Left cardiac atrium (tissue), 4 donors: Measurements from ENCODE around the gene CPNE2. TPM values are rescaled to one million over a fixed set of nuclear protein-coding genes. Genes with fewer than 3 reads are reported as not detected.

Experiments
- ATAC-seq, 2 donors: fragments of 200-7000 bp; cut with Tn5 transposase; one replicate each; pipeline ENCODE4 v1.9.1; 2020; ENCODE audit warnings: mild to moderate bottlenecking in 2 of 2, moderate library complexity in 2 of 2
- DNase-seq: peaks from one replicate; pipeline ENCODE4 v3.0.0-alpha.2; 2020
- intact Hi-C, 2 donors: fragments of 100-400 bp; cut with DNase I; formaldehyde crosslinking; loops; one replicate each; pipeline versions ENCODE4 v1.14.1 to v1.15.1; 2022 to 2023
- total RNA-seq, 2 donors: library from RNA; stranded (reverse); fragmentation: NEBNext Ultra II Directional; extraction: Animal tissue kit (Norgen Biotek cat#: 25700); gene quantifications; one replicate each; pipeline ENCODE4 v1.2.1, GENCODE V29; 2021
- donor health status: DM: no; HTN: yes; CAD: no.
- donor health status: DM: no; HTN: yes; CAD: no; lungs with severe emphysema.
- donor health status: DM: yes; HTN: yes; CAD: no.
- donor health status: Dilated cardiomyopathy.

CPNE2 gene
- total RNA-seq, 2 donors from 2014 or later: 16.1 to 17.6 TPM

GRCh38 chr16:57112403-57113041 lies 20.1 kb downstream of the CPNE2 start:
- no peak for DNase-seq
- intact Hi-C loops: no loop called here
- ATAC-seq: peak; percentile 7 to 8

GRCh38 chr16:57113042-57113453 lies 20.7 kb downstream of the CPNE2 start:
- no peak for DNase-seq
- ATAC-seq: no peak
- intact Hi-C loops: no loop called here

- DNase-seq (no peak), ATAC-seq (no peak)
- intact Hi-C loops: no loop called here
These were observed 21.3 kb downstream of the CPNE2 start for GRCh38 chr16:57113664-57114063.

GRCh38 chr16:57115168-57115513 lies 22.8 kb downstream of the CPNE2 start:
- ATAC-seq (peak in 1 of 2 donors; percentile 30), DNase-seq (no peak)
- intact Hi-C loops: no loop called here

GRCh38 chr16:57115514-57116182 lies 23.3 kb downstream of the CPNE2 start:
- peak; percentile 80 to 90 for ATAC-seq

GRCh38 chr16:57118461-57119084 lies 26.2 kb downstream of the CPNE2 start:
- intact Hi-C loops: no loop called here
- DNase-seq (no peak), ATAC-seq (no peak)

More at GRCh38 chr16:57115514-57116182, 23.3 kb downstream of the CPNE2 start:
- intact Hi-C loops: no loop called here
- DNase-seq: peak; percentile 77

- DNase-seq (no peak), ATAC-seq (no peak)
- intact Hi-C loops: no loop called here
These were observed 31.0 kb downstream of the CPNE2 start for GRCh38 chr16:57123216-57123973.

GRCh38 chr16:57123974-57124674 lies 31.7 kb downstream of the CPNE2 start:
- ATAC-seq: no peak
- intact Hi-C loops: no loop called here
- DNase-seq: no peak

GRCh38 chr16:57125376-57125775 lies 33.0 kb downstream of the CPNE2 start:
- intact Hi-C loops: no loop called here
- ATAC-seq: no peak

GRCh38 chr16:57125969-57126368 lies 33.6 kb downstream of the CPNE2 start:
- no peak for DNase-seq
- ATAC-seq: no peak
- intact Hi-C loops: no loop called here

More at GRCh38 chr16:57125376-57125775, 33.0 kb downstream of the CPNE2 start:
- DNase-seq: no peak

GRCh38 chr16:57126411-57126810 lies 34.0 kb downstream of the CPNE2 start:
- intact Hi-C loops: no loop called here
- no peak for ATAC-seq
- DNase-seq: no peak

- intact Hi-C loops: no loop called here
- DNase-seq (no peak), ATAC-seq (no peak)
These were observed 34.8 kb downstream of the CPNE2 start for GRCh38 chr16:57127037-57127763.

GRCh38 chr16:57127836-57128235 lies 35.5 kb downstream of the CPNE2 start:
- intact Hi-C loops: no loop called here
- DNase-seq (no peak), ATAC-seq (no peak)

- intact Hi-C loops: no loop called here
- DNase-seq (no peak), ATAC-seq (no peak)
These were observed 36.5 kb downstream of the CPNE2 start for GRCh38 chr16:57128771-57129389.

- ATAC-seq: no peak
- DNase-seq: no peak
- intact Hi-C loops: no loop called here
These were observed 38.6 kb downstream of the CPNE2 start for GRCh38 chr16:57130950-57131321.

- no peak for DNase-seq
- intact Hi-C loops: no loop called here
- ATAC-seq: no peak
These were observed 39.1 kb downstream of the CPNE2 start for GRCh38 chr16:57131351-57131970.

GRCh38 chr16:57132470-57132869 lies 40.1 kb downstream of the CPNE2 start:
- ATAC-seq: no peak
- intact Hi-C loops: no loop called here
- DNase-seq: no peak

GRCh38 chr16:57133031-57133430 lies 40.6 kb downstream of the CPNE2 start:
- no peak for DNase-seq
- no peak for ATAC-seq
- intact Hi-C loops: no loop called here
